SU-DHL-6 (cell line): ENCODE data around the gene CD274.

Source experiments
- H2AFZ ChIP-seq: fragments of 200-600 bp; sonication (generic); 2 replicates; pipeline ENCODE4 v1.6.1; 2014; ENCODE audit warnings: low read depth, mild to moderate bottlenecking, moderate library complexity, mixed read lengths, antibody characterized with exemption, low read length; ENCODE audit not compliant: severe bottlenecking
- H3F3A ChIP-seq: fragments of 200-600 bp; shearing (Covaris generic); 2 replicates; pipeline ENCODE4 v1.6.0; 2016; ENCODE audit warnings: antibody characterized with exemption, mild to moderate bottlenecking; ENCODE audit not compliant: insufficient read depth
- H3K27ac ChIP-seq: fragments of 200-600 bp; sonication (generic); 2 replicates; pipeline ENCODE4 v1.5.1; 2016; ENCODE audit warnings: low read depth, mild to moderate bottlenecking, low read length, moderate library complexity, mixed read lengths
- H3K27me3 ChIP-seq: fragments of 200-600 bp; sonication (generic), shearing (Covaris generic); 2 replicates; pipeline ENCODE4 v1.6.0; 2014; ENCODE audit warnings: mild to moderate bottlenecking, low read length
- H3K36me3 ChIP-seq: fragments of 200-600 bp; sonication (generic); 2 replicates; pipeline ENCODE4 v1.6.1; 2014; ENCODE audit warnings: mild to moderate bottlenecking, low read length, mixed read lengths
- H3K4me2 ChIP-seq: fragments of 300-600, 200-600 bp; shearing (Covaris generic), sonication (generic); 2 replicates; pipeline ENCODE4 v1.6.0; 2014; ENCODE audit warnings: low read length, low read depth, mild to moderate bottlenecking; ENCODE audit not compliant: poor library complexity, severe bottlenecking
- H3K4me3 ChIP-seq: fragments of 200-600 bp; sonication (generic); 2 replicates; pipeline ENCODE4 v1.5.1; 2014; ENCODE audit warnings: antibody characterized with exemption, low read length, mild to moderate bottlenecking, mixed read lengths; ENCODE audit not compliant: insufficient read depth, poor library complexity, severe bottlenecking
- H3K79me2 ChIP-seq: fragments of 200-600 bp; sonication (generic); 2 replicates; pipeline ENCODE4 v1.6.1; 2014; ENCODE audit warnings: mild to moderate bottlenecking, low read length, moderate library complexity; ENCODE audit not compliant: insufficient read depth
- H3K9ac ChIP-seq: fragments of 200-600 bp; sonication (generic); 2 replicates; pipeline ENCODE4 v1.7.0; 2014; ENCODE audit warnings: mild to moderate bottlenecking, low read length
- H3K9me2 ChIP-seq: fragments of 200-600 bp; sonication (generic); replicated peaks from 2 replicates; pipeline ENCODE4 v1.6.1; 2014; ENCODE audit warnings: low read length; ENCODE audit not compliant: insufficient read depth
- H3K9me3 ChIP-seq: fragments of 200-600 bp; sonication (generic); 2 replicates; pipeline ENCODE4 v1.6.1; 2014; ENCODE audit warnings: low read length, mixed read lengths; ENCODE audit not compliant: insufficient read depth
- H4K20me1 ChIP-seq: fragments of 200-600 bp; sonication (generic); 2 replicates; pipeline ENCODE4 v1.6.1; 2014; ENCODE audit warnings: low read depth, mild to moderate bottlenecking, antibody characterized with exemption, low read length, moderate library complexity, mixed read lengths
- CTCF ChIP-seq: fragments of 200-600 bp; sonication (generic); IDR thresholded peaks from one replicate; pipeline ENCODE4 v1.5.1; 2017; ENCODE audit warnings: antibody characterized with exemption, mild to moderate bottlenecking, low read length, moderate library complexity; ENCODE audit not compliant: insufficient read depth, poor library complexity, severe bottlenecking
- EZH2phosphoT487 ChIP-seq: fragments of 200-600 bp; sonication (generic), shearing (Covaris generic); conservative IDR thresholded peaks from 2 replicates; pipeline ENCODE4 v1.6.1; 2018; ENCODE audit warnings: mild to moderate bottlenecking, antibody characterized with exemption, low read length, moderate library complexity, mixed read lengths

The CD274 gene

GRCh38 chr9:5416953-5417352 lies 33.4 kb upstream of the CD274 start:
- Histone ChIP-seq H3K9me3 (no peaks in the 10 kb centered on the region), H3K4me3 (no peak overlapping the region), H3K36me3 (no peaks in the 10 kb centered on the region), H3K9ac (no peak overlapping the region), H3K79me2 (no peaks in the 10 kb centered on the region), H2AFZ (no peak overlapping the region), H3K27ac (no peak overlapping the region), H4K20me1 (no peaks in the 10 kb centered on the region), H3K4me2 (no peak overlapping the region), H3K9me2 (no peaks in the 10 kb centered on the region), H3F3A (no peaks in the 10 kb centered on the region), H3K27me3 (no peaks in the 10 kb centered on the region)
- TF ChIP-seq CTCF (no peak), EZH2phosphoT487 (no peak)

- Histone ChIP-seq H3K9ac (no peak overlapping the region), H4K20me1 (no peaks in the 10 kb centered on the region), H3K9me3 (no peaks in the 10 kb centered on the region), H3K4me3 (no peak overlapping the region), H3K9me2 (no peaks in the 10 kb centered on the region), H3F3A (no peaks in the 10 kb centered on the region), H3K27me3 (no peaks in the 10 kb centered on the region), H3K79me2 (no peaks in the 10 kb centered on the region), H2AFZ (no peak overlapping the region), H3K27ac (no peak overlapping the region), H3K36me3 (no peaks in the 10 kb centered on the region), H3K4me2 (no peak overlapping the region)
- TF ChIP-seq CTCF (no peak), EZH2phosphoT487 (no peak)
Measured at GRCh38 chr9:5418481-5418880, 31.9 kb upstream of the CD274 start.

- Histone ChIP-seq H3F3A (0 out of 2 replicates have a peak, but pooled peaks cover 1% of the 10 kb centered on the region), H3K4me3 (no peak overlapping the region), H3K4me2 (no peak overlapping the region), H3K27ac (no peak overlapping the region), H3K9me3 (no peaks in the 10 kb centered on the region), H3K79me2 (no peaks in the 10 kb centered on the region), H4K20me1 (no peaks in the 10 kb centered on the region), H2AFZ (no peak overlapping the region), H3K27me3 (no peaks in the 10 kb centered on the region), H3K36me3 (no peaks in the 10 kb centered on the region), H3K9ac (no peak overlapping the region), H3K9me2 (no peaks in the 10 kb centered on the region)
- no peak for TF ChIP-seq CTCF
- no peak for TF ChIP-seq EZH2phosphoT487
Measured at GRCh38 chr9:5419987-5420386, 30.4 kb upstream of the CD274 start.

GRCh38 chr9:5421163-5421562 lies 29.2 kb upstream of the CD274 start:
- no peaks in the 10 kb centered on the region for H3K36me3 ChIP-seq
- no peak for TF ChIP-seq EZH2phosphoT487
- no peak for TF ChIP-seq CTCF
- no peak overlapping the region for H3K9ac ChIP-seq
- no peak overlapping the region for H3K4me3 ChIP-seq
- no peak overlapping the region for H2AFZ ChIP-seq
- no peaks in the 10 kb centered on the region for H3K27me3 ChIP-seq
- no peak overlapping the region for H3K27ac ChIP-seq
- no peaks in the 10 kb centered on the region for H4K20me1 ChIP-seq
- no peak overlapping the region for H3K4me2 ChIP-seq
- H3K9me2 ChIP-seq: no peaks in the 10 kb centered on the region
- H3F3A ChIP-seq: 0 out of 2 replicates have a peak, but pooled peaks cover 4% of the 10 kb centered on the region
- no peaks in the 10 kb centered on the region for H3K9me3 ChIP-seq
- no peaks in the 10 kb centered on the region for H3K79me2 ChIP-seq
